IMR-90 (cell line): Measurements from ENCODE around the gene ADAMTS17. TPM values are rescaled to one million over a fixed set of nuclear protein-coding genes. Genes with fewer than 3 reads are reported as not detected.

ENCODE experiments used
- ATAC-seq: fragments of 200-7000 bp; cut with Tn5 transposase; 2 replicates; pipeline ENCODE4 v1.9.1; 2020; ENCODE audit warnings: low read depth, mild to moderate bottlenecking, moderate library complexity
- BruUV-seq: library from RNA; stranded (reverse); fragments of 400-500 nt; replicated peaks from 2 replicates; lab custom pipeline; 2021; lab: Mats Ljungman, UMichigan
- CTCF ChIA-PET: fragments of 300-600 bp; formaldehyde crosslinking; extraction: SDS; loops from one replicate; lab custom pipeline; 2021; ENCODE audit warnings: antibody characterized with exemption; lab: Yijun Ruan, JAX
- POLR2A ChIA-PET: fragments of 300-600 bp; sonication (Branson Sonifier 250); formaldehyde crosslinking; loops from one replicate; lab custom pipeline; 2022; ENCODE audit warnings: antibody characterized with exemption; ENCODE audit not compliant: unreplicated experiment; lab: Charles Lee
- DNase-seq: peaks from one replicate; pipeline ENCODE4 v3.0.0; 2013
- H2AFZ ChIP-seq: replicated peaks from 2 replicates; pipeline ENCODE3; 2013; ENCODE audit warnings: low read length, mild to moderate bottlenecking; ENCODE audit not compliant: poor library complexity
- H2AK5ac ChIP-seq: 2 replicates; pipeline ENCODE4 v1.6.1; 2013; ENCODE audit warnings: low read depth, low read length, inconsistent platforms
- H2AK9ac ChIP-seq: replicated peaks from 2 replicates; pipeline ENCODE3; 2013; ENCODE audit warnings: mild to moderate bottlenecking, low read depth, low read length, moderate library complexity; ENCODE audit not compliant: poor library complexity
- H2BK120ac ChIP-seq: 2 replicates; pipeline ENCODE4 v1.6.1; 2013; ENCODE audit warnings: low read depth, low read length, inconsistent platforms
- H2BK15ac ChIP-seq: 3 replicates; pipeline ENCODE4 v1.6.1; 2013; ENCODE audit warnings: low read depth, low read length, inconsistent platforms
- H2BK20ac ChIP-seq: 2 replicates; pipeline ENCODE4 v1.6.1; 2013; ENCODE audit warnings: low read depth, mild to moderate bottlenecking, inconsistent platforms, low read length, moderate library complexity
- H2BK5ac ChIP-seq: 2 replicates; pipeline ENCODE4 v1.6.1; 2013; ENCODE audit warnings: mild to moderate bottlenecking, low read depth, low read length, inconsistent platforms; ENCODE audit not compliant: poor library complexity, severe bottlenecking
- H3K14ac ChIP-seq: replicated peaks from 2 replicates; pipeline ENCODE4 v1.6.1; 2013; ENCODE audit warnings: low read depth, low read length, inconsistent platforms
- H3K18ac ChIP-seq: 2 replicates; pipeline ENCODE4 v1.6.1; 2013; ENCODE audit warnings: low read depth, low read length, control low read depth
- H3K23ac ChIP-seq: 2 replicates; pipeline ENCODE4 v1.6.1; 2013; ENCODE audit warnings: low read depth, low read length, inconsistent platforms
- H3K27ac ChIP-seq: 2 replicates; pipeline ENCODE4 v1.5.1; 2013; ENCODE audit warnings: mild to moderate bottlenecking, control low read depth, low read length; ENCODE audit not compliant: insufficient read depth
- H3K27me3 ChIP-seq: 2 replicates; pipeline ENCODE4 v1.6.1; 2013; ENCODE audit warnings: low read length; ENCODE audit not compliant: control insufficient read depth, insufficient read depth
- H3K36me3 ChIP-seq: 2 replicates; pipeline ENCODE4 v1.6.1; 2013; ENCODE audit warnings: low read length, mixed read lengths; ENCODE audit not compliant: control insufficient read depth, insufficient read depth
- H3K4ac ChIP-seq: 2 replicates; pipeline ENCODE4 v1.6.1; 2013; ENCODE audit warnings: low read depth, low read length, inconsistent platforms
- H3K4me1 ChIP-seq: 2 replicates; pipeline ENCODE4 v1.6.1; 2013; ENCODE audit warnings: low read length, mixed read lengths; ENCODE audit not compliant: control insufficient read depth, insufficient read depth
- H3K4me2 ChIP-seq: 2 replicates; pipeline ENCODE4 v1.6.1; 2013; ENCODE audit warnings: low read depth, mild to moderate bottlenecking, control low read depth, low read length, moderate library complexity
- H3K4me3 ChIP-seq: 2 replicates; pipeline ENCODE4 v1.5.1; 2013; ENCODE audit warnings: low read depth, mild to moderate bottlenecking, control low read depth, low read length, moderate library complexity; ENCODE audit not compliant: insufficient read depth
- H3K56ac ChIP-seq: 2 replicates; pipeline ENCODE4 v1.6.1; 2013; ENCODE audit warnings: low read length, inconsistent platforms; ENCODE audit not compliant: insufficient read depth; ENCODE audit errors: extremely low read depth
- H3K79me1 ChIP-seq, 2 experiments: 2 replicates each; pipeline ENCODE4 v1.6.1; 2013; ENCODE audit warnings: low read length in 2 of 2, inconsistent platforms in 1 of 2, low read depth in 1 of 2
- H3K9ac ChIP-seq: 2 replicates; pipeline ENCODE4 v1.6.1; 2013; ENCODE audit warnings: low read depth, low read length, control low read depth
- H3K9me1 ChIP-seq: 2 replicates; pipeline ENCODE4 v1.6.1; 2013; ENCODE audit warnings: low read length, inconsistent platforms; ENCODE audit not compliant: insufficient read depth
- H3K9me3 ChIP-seq: 2 replicates; pipeline ENCODE4 v1.6.1; 2013; ENCODE audit warnings: low read length; ENCODE audit not compliant: control insufficient read depth, insufficient read depth
- H4K20me1 ChIP-seq: 2 replicates; pipeline ENCODE4 v1.6.1; 2013; ENCODE audit warnings: low read length, inconsistent platforms; ENCODE audit not compliant: insufficient read depth
- H4K5ac ChIP-seq: 2 replicates; pipeline ENCODE4 v1.6.1; 2013; ENCODE audit warnings: mild to moderate bottlenecking, low read depth, low read length, control low read depth
- H4K8ac ChIP-seq, 2 experiments: 2 replicates each; pipeline ENCODE4 v1.6.1; 2013; ENCODE audit warnings: low read depth in 2 of 2, low read length in 2 of 2, control low read depth in 1 of 2, inconsistent platforms in 1 of 2
- H4K91ac ChIP-seq: 2 replicates; pipeline ENCODE4 v1.6.1; 2013; ENCODE audit warnings: low read depth, low read length, inconsistent platforms; ENCODE audit not compliant: insufficient read depth
- CHD1 ChIP-seq: IDR thresholded peaks from 2 replicates; pipeline ENCODE4 v1.6.1; 2012; ENCODE audit warnings: low read depth, low read length, improper control_type of control experiment
- ELK1 ChIP-seq: fragments of 150-350 bp; IDR thresholded peaks from 2 replicates; pipeline ENCODE4 v1.6.1; 2016; ENCODE audit warnings: low read depth, mild to moderate bottlenecking, low read length, moderate library complexity, borderline replicate concordance
- FOS ChIP-seq: fragments of 150-350 bp; IDR thresholded peaks from 2 replicates; pipeline ENCODE4 v1.6.1; 2016; ENCODE audit warnings: low read depth, low read length
- MAFK ChIP-seq: IDR thresholded peaks from 2 replicates; pipeline ENCODE4 v1.6.1; 2012; ENCODE audit warnings: low read depth, low read length, improper control_type of control experiment
- USF2 ChIP-seq: fragments of 150-350 bp; IDR thresholded peaks from 2 replicates; pipeline ENCODE4 v1.6.1; 2017; ENCODE audit warnings: mild to moderate bottlenecking, antibody characterized with exemption, low read length, low read depth
- WGBS, 2 experiments: methylation state at CpG; one replicate each; pipeline versions ENCODE4 v1.1.5 to v1.1.7; 2013; ENCODE audit warnings: missing lambda C conversion rate in 2 of 2; ENCODE audit not compliant: insufficient read length in 1 of 2; ENCODE audit errors: extremely low coverage in 2 of 2; 5-methylcytosine and 5-hydroxymethylcytosine counted together
- dilution Hi-C: fragments of 300-500 bp; cut with HindIII; formaldehyde crosslinking; loops from one replicate; pipeline ENCODE4 v1.14.3; 2018; ENCODE audit warnings: low sequenced_read_pairs; ENCODE audit not compliant: unreplicated experiment
- in situ Hi-C: fragments of 300-500 bp; cut with MboI; formaldehyde crosslinking; loops from 3 replicates; pipeline ENCODE4 v1.14.3; 2019; ENCODE audit warnings: low sequenced_read_pairs, inconsistent platforms, mixed read lengths
- intact Hi-C: fragments of 100-400 bp; cut with micrococcal nuclease; formaldehyde crosslinking; loops from 2 replicates; pipeline ENCODE4 v1.10.0; 2022
- polyA plus RNA-seq, 3 experiments: library from polyadenylated mRNA; depleted of rRNA; stranded (reverse); fragments of >200 nt; gene quantifications; 2 replicates each; pipeline ENCODE4 v1.2.3, GENCODE V29; 2012; ENCODE audit warnings: low replicate concordance in 1 of 3
- total RNA-seq: library from RNA; depleted of rRNA; stranded (reverse); fragments of >200 nt; gene quantifications from 2 replicates; pipeline ENCODE4 v1.2.3, GENCODE V29; 2012

The ADAMTS17 gene
- total and polyA plus RNA-seq, 2 of the 4 experiments (the other 2 are of a cell fraction): 0.03 TPM; not detected in 1

GRCh38 chr15:100252779-100253417 is 88.9 kb downstream of the ADAMTS17 start:
- dilution Hi-C loops: no loop called here
- H3K4ac ChIP-seq: no peak overlapping the region
- no peak overlapping the region for H3K23ac ChIP-seq
- DNase-seq: no peak
- intact Hi-C loops: no loop called here
- no peak overlapping the region for H4K5ac ChIP-seq
- H3K9ac ChIP-seq: no peak overlapping the region
- no peak overlapping the region for H2BK5ac ChIP-seq
- no TSS peak for BruUV-seq
- H3K9me1 ChIP-seq: no peaks in the 10 kb centered on the region
- no peaks in the 10 kb centered on the region for H3K79me1 ChIP-seq
- H4K20me1 ChIP-seq: no peaks in the 10 kb centered on the region
- no peak overlapping the region for H3K56ac ChIP-seq
- no peak overlapping the region for H3K4me3 ChIP-seq
- H3K27ac ChIP-seq: no peak overlapping the region
- ChIA-PET CTCF (no interaction called here), POLR2A (no interaction called here)
- TF ChIP-seq USF2: no peak
- no peak for TF ChIP-seq FOS
- no peak for TF ChIP-seq MAFK
- no peak for TF ChIP-seq ELK1
- no peak for TF ChIP-seq CHD1
- H2BK20ac ChIP-seq: no peak overlapping the region
- H4K8ac ChIP-seq: no peak overlapping the region
- no peak overlapping the region for H3K14ac ChIP-seq
- no peak overlapping the region for H2AK5ac ChIP-seq
- peaks cover 50% of the 10 kb centered on the region for H3K9me3 ChIP-seq
- no CpG with 5 or more reads among the region's 9 CpGs for WGBS, 2 experiments
- H2AK9ac ChIP-seq: no peak overlapping the region
- H3K27me3 ChIP-seq: no peaks in the 10 kb centered on the region
- no peak overlapping the region for H3K4me2 ChIP-seq
- no peak overlapping the region for H2BK120ac ChIP-seq
- H4K91ac ChIP-seq: no peak overlapping the region
- H3K36me3 ChIP-seq: no peaks in the 10 kb centered on the region
- no peak overlapping the region for H2BK15ac ChIP-seq
- in situ Hi-C loops: no loop called here
- no peak overlapping the region for H2AFZ ChIP-seq
- no peaks in the 10 kb centered on the region for H3K4me1 ChIP-seq
- H3K18ac ChIP-seq: no peak overlapping the region
- no peak for ATAC-seq
